HG03565 (cell line): ENCODE measurements around the gene TM4SF20.

Experiments
- ATAC-seq: cut with Tn5 transposase; IDR thresholded peaks from one replicate; pipeline ENCODE4 v1.9.1; 2021; ENCODE audit warnings: mild to moderate bottlenecking, moderate library complexity; ENCODE audit not compliant: unreplicated experiment

TM4SF20 gene, protein sequence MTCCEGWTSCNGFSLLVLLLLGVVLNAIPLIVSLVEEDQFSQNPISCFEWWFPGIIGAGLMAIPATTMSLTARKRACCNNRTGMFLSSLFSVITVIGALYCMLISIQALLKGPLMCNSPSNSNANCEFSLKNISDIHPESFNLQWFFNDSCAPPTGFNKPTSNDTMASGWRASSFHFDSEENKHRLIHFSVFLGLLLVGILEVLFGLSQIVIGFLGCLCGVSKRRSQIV

DNA sequence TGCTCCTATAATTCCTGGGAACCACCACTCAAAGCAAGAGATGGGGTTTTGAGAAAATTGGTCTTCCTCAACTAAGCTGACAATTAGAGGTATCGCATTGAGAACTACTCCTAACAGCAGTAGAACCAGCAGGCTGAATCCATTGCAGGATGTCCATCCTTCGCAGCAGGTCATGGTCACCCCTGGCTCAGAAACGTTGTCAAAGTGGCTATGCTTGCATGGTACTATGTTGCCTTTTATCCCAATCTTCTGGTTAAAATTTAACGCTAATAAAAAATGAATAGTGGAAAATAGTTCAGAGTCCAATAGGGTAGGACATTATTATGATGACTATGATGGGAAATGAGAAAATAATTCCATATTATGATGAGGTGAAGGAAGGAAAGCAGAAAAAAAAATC lies at the start of gene TM4SF20:
TM4SF20 (minus strand) TSS at position 212 of the 400 bp plus-strand sequence; CDS start at position 174, 38 bp downstream.
- ATAC-seq: no peak

DNA sequence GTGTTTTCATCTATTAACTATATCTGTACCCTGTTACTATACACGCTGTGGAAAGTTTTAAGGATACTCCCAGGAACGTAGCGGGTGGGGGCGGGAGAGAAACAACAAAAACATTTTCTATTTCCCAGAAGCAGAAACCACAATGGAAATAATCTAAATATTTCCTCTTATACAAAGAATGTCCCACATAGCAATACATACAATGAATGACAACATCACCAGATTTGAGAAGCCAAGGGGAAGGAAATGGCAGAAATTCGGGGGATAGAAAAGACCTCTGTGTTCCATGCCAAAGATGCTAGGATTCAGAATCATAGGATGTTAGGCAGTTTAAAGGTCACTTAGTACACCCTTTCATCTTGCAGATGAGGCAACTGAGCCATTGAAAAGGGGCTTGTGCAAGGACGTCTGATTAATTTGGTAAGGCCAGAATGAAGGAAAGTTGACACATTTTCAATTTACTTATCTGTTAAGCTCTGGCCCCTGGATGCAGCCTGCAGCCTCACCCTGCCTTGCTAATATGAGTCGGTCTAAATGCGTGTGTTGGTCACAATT lies 49.7 kb upstream of the TM4SF20 start:
- ATAC-seq: no peak

DNA sequence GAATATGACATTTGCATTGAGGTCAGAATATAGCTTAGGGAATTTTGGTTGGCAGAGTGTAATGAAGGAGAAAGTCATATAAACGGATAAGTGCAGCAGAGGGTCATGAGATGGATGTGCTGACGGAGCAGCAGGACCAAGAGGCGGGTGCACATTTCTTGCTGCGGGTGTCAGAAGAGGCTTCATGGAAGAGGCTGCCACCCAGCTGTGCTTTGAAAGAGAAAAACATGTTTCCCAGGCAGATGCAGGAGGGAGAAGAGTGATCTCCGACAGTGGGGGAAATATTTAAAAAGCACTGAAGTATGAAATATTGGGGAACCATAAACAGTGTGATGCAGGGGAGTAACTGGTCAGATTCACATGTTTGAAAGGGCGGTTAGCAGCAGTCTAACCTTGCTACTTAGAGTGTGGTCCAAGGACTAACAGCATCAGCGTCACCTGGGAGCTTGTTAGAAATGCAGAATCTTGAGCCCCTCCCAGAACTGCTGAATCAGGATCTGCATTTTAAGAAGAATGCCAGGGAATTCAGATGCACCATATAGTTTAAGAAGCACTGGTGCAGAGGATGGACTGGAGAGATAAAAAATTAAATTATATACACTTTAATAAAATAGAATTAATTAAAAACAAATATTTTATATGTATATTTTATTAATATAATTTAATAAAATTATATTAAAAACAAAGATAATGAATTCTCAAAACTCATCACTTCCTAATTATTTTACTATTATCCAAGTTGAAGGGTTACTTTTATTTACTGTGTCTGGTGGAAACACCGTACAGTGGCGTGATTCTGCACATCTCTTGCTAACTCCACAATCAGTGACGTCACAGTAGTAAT lies 44.8 kb upstream of the TM4SF20 start:
- no peak for ATAC-seq

DNA sequence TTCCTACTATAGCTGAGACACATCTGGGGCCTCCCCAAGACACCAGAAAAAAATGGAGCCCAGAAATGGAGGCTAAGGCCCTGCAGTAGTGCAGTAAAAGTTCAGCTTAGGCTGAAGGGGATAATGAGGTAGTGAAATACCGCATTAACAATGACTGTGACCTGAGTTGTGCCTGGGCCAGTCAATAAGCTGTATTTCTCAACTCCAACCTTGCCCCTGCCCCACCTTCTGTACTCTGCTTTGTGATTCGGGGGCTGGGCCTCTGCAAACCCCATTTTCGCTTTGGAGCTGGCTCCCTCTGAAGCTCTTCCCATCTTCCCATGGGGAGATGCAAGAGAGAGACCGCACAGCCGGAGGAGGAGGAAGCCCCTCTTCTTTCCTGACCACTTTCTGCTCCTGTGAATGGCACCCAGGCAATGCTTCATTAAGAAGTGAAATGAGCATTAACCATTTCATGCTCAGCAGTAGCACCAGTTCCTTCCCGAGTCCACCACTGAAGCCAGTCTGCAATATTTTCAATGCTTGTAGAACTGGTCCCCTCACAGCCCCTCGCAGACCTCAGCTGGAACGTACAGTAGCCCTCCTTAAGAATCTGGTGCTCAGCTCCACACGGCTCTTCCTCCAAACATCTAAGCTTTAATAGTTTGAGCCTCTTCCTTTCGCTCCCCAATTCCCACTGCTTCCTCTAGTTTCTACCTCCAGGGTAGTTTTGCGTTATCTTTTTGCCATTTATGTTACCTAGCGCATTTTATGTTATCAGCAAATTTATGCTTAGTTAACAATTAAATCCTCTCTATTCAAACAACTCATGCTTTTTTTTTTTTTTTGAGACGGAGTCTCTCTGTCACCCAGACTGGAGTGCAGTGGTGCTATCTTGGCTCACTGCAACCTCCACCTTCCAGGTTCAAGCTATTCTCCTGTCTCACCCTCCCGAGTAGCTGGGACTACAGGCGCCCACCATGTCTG lies 41.3 kb upstream of the TM4SF20 start:
- ATAC-seq: no peak

DNA sequence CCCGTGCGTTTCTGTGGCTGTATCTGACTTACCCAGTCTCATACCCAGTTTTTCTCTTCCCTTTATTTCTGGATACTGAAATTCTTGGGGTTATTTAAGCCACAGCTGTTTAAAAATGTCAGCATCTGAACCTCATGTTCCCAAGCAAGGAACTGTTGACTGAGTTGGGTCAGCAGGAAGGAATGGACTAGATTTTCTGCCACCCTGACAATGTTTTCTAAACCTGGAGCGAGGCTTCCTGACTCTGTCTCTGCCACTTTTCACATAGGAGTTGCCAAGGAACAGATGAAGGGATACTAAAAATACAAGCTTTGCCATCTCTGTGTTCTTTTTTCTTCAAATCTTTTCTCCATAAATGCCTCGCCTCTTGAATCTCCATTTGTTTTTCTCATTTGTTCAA lies 37.6 kb upstream of the TM4SF20 start:
- ATAC-seq: no peak

DNA sequence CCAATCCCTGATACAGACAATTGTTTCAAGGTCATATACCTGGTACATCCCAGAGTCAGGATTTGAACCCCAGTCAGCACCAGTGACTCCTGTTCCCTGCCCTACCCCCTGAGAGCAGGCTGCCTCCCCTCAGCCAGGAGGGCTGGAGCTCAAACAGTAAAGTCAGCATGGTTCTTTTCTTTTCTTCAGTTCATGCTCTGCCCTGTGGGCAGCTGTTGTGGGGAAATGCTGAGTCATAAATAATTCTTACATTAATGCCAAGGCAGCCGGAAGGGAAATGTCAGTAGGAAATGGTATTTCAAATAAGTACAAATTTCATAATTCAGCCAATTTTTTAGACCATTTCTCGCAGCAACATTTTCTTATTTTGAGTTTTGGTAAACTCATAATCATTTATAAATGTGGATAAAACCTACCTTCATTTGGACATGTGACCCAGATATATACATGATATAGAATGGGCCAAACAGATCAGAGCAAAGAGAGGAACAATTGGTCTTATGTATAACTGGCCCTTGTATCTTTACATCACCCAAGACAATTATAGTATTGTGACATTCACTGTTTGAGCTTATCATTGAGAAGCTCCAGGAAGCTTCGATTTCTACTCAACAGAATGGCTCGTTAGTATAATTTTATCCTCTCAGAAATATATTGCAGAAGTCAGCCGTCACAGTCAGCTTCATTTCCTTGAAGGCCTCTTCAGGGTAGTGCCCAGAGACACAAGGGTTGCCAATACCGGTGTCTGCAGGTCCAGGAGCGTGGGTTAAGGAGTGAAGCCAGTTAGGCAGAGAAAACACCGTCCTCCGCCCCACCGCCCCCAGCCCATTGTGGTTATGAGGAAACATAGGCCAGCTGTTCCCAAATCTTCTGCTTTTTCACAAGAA lies 36.7 kb upstream of the TM4SF20 start:
- peak; percentile 25 for ATAC-seq

DNA sequence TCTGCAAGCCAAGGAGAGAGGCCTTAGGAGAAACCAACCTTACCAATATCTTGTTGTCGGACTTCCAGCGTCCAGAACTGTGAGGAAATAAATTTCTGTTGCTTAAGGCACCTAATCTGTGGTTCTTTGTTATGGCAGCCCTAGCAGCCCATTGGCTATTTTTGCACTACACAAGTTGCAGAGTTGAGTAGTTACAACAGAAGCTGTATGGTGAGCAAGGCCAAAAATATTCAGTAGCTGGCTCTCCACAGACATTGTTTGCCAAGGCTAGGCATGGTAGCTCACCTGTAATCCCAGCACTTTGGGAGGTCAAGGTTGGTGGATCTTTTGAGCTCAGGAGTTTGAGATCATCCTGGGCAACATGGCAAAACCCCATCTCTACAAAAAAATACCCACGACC lies 35.7 kb upstream of the TM4SF20 start:
- no peak for ATAC-seq

DNA sequence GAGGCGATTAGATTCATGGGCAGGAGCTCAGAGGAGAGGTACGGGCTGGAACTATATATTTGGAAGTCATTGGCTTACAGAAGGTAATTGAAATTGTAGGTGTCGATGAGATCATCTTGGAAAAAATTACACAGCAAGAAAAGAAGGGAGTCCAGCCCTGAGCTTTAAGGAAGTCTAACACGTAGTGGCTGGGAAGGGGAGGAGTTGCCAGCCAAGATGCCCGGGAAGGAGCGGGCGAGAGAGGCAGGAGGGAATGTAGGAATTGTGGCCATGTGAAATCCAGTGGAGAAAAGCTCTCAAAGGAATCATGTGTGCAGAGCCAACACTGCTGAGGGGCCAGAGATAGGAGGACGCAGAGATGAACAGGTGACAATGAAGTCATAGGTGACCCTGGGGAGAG lies 34.3 kb upstream of the TM4SF20 start:
- no peak for ATAC-seq

DNA sequence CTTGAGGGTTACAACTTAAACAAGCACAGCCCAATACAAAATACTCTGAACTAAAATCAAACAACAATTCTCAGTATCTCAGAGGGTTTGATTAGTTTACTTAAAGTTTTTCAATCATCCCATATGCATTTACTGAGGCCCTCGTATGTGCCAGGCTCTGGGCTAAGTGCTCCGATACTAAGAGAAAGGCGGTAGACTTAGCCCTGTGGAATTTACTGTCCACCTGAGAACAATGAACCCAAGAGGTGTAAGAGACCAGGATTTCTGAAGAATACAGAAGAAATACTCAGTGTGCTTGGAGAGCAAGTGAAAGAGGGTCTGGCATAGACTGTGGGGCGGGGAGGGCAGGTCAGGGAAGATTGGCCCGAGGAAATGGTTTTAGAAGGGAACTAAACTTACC lies 33.8 kb upstream of the TM4SF20 start:
- ATAC-seq: no peak

DNA sequence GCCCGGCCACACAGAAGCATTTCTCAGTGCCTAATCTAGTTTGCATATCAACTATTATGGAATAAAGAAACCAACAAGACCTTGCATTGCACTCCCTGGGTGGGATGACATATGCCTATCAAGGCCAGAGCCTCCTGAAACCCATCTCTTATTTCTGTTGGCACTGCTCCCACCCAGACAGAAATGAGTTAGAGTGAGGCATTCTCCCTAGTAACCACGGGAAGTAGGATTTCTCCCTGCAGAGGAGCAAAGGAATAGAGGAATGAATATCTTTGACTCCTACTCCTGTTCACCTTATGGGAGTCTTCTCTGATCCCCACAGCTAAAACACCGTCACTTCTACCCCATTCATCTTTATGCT lies 32.9 kb upstream of the TM4SF20 start:
- ATAC-seq: no peak

DNA sequence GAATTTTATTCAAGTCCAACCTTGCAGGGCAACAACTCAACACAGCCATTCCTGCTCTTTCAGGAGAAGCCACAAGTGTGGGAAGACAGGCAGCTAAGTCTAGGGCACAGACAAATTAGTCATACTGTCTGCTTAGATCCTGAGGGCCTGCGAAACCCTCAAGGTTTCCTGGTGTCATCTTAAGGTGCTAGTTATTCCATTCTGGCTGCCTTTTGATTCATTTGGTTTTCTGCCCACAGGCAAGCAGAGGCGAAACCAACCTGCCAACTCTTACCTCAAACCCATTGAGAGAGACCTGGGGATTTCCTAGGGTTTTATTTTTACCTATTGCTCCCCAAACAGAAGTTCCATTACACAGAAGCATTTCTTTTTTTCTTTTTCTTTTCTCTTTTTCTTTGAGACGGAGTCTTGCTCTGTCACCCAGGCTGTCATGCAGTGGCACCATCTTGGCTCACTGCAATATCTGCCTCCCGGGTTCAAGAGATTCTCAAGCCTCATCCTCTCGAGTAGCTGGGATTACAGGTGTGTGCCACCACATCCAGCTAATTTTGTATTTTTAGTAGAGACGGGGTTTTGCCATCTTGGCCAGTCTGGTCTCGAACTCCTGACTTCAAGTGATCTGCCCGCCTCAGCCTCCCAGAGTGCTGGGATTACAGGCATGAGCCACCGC lies 32.3 kb upstream of the TM4SF20 start:
- peak; percentile 81 for ATAC-seq

DNA sequence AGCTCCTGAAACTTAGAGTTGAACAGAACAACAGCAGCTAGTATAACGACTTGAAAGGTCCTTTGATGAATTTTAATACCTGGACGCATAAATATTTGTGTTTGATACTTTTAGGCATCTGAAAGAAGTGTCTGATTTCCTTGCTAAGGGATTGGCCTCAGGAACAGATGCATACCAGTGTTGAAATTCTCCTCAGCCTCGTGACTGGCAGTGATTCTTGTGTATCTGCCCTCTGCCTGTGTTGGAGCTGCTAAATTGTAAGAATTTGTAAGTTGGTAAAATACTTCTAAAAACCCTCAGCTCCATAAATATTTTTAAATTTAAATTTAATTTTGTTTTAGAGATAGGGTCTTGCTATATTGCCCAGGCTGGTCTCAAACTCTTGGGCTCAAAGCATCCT lies 31.1 kb upstream of the TM4SF20 start:
- ATAC-seq: no peak

DNA sequence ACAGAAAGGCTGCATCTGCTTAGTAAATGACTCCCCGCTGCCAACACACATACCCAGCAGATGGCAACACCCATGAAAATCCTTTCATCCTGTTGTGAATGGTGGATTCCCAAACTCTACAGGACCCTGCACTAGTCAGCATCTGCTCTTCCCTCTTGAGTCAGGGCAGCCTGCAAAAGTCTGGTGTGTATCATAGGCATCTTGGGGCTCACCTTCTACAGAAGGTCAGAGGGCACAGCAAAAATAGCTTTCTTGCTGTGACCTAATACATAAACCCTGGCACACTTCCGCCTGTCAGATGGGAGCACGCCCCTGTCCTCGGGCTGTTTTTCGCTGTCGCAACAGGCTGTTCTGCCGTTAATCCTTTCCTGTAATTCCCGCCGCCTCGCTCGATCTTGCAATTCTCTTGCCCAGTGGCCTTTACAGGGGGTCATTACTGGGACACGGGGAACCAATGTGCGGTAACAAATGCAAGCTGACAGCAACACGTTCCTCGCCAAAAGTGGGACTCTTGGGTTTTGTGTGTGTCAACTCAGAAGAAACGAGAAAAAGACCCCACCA lies 28.6 kb upstream of the TM4SF20 start:
- no peak for ATAC-seq

DNA sequence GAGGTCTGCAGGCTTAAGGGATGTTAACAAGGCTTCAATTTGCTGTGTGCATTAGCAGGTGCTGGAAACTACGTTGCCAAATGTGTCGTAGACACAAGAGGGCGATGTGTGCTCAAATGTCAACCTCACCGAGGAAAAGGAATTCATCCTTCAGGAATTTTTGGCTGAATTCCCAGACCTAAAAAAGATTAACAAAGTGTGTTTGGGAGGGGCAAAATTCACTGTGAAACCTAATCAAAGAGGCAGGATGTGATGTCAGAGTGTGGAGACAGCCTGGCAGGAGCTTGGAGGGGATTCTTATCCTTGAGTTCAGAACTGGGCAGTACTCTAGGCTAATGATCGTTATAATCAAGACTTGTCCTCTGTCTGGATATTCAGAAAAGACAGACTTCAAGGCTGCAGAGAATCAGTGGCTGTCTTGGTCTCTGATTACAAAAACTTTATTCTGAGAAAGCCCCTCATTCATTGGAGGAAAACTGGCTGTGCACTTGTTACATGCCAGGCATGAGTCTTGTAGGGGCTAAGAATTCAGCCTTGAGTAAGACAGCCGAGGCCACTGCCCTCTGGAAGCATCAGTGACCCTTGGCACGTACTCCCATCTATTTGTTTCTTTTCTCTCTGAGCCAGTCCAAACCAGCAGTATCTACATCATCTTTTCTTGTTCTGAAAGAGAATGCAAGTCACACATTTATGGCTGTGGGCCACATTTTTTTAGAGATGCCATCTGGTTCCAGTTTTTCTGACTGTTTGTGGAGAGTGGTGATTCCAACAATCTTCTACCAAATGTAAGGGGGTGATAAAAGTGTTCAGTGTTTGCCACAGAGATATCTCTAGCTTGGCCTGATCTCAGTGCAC lies 27.3 kb upstream of the TM4SF20 start:
- peak; percentile 34 for ATAC-seq

DNA sequence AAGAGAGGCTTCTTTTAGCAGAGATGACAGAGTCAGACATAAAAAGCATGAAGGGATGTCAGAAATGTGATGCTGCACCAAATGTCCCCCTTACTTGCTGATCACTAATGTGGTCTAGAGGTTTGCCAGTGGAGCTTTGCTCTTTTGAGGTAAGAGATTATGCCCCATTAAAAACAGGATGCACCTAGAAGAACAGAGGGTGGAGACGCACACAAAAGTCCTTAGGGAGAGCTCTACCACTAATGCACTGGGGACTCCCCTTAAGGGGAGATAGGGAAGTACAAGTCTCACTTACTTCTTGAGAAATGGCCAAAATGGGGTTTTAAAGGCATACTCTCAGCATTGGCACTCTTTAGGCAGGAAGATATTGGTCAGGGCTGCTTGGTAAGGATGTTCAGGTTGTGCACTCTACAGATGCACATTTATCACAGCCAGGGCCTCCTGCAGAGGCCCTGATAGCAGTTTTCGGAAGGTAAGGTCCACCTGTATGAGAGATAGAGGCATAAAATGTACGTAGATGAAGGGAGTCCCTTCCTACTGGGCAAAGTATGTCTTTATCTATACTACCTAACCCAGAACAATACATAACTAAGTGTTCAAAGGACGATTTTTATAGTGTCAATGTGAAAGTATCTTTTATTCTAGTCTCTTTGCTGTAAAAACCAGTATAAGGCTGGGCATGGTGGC lies 25.6 kb upstream of the TM4SF20 start:
- no peak for ATAC-seq

DNA sequence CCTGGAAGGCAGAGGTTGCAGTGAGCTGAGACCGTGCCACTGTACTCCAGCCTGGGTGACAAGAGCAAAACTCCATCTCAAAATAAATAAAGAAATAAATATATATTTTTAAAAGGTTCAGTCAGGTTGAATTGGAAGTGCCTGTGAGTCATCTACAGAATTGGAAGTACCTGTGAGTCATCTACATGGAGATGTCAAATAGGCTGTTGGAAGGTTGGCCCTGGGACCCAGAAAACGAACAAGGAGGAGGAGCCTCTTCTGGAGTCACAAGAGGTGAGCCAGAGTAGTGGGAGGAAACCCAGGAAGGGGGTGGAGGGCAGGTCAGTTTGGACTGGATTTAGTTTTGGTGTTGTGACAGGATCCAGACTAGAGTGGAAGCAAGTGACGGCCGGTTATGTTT lies 23.9 kb upstream of the TM4SF20 start:
- ATAC-seq: no peak

DNA sequence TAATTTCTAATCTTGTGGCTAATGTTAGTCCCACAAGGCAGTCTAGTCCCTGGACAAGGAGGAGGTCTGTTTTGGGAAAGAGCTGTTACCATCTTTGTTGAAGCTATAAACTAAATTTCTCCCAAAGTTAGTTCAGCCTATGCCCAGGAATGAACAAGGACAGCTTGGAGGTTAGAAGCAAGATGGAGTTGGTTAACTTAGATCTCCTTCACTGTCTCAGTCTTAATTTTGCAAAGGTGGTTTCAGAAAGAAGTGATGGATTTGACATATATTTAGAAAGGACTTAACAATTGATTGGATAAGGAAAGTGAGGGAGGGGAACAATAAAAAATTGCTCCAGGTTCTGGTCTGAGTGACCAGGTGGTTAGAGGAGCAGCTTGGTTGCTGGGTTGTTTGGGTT lies 23.2 kb upstream of the TM4SF20 start:
- no peak for ATAC-seq

DNA sequence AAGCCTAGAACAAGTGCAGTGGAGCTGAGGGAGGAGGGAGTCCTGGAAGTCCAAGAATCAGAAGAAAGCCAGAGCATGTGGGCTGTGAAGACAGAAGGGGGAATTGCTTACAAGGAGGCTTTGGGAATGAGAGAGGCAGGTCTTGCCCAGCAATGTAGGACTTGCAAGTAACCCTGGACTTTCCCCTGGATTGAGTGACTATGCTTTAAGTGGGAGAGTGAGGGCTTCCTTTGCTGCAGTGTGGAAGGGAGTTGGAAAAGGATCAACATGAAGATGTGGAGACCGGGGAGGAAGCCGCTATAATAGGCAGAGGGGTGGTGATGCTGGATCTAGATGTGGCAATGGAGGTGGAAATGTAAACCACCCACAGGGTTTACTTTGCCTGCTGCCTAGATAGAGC lies 22.4 kb upstream of the TM4SF20 start:
- ATAC-seq: no peak
